22Rv1 (cell line): ENCODE data around the gene CAB39L.

ENCODE experiments used
- H3K27ac ChIP-seq: fragments of 450-650 bp; 2 replicates; pipeline ENCODE4 v1.5.1; 2017
- CTCF ChIP-seq: fragments of 450-650 bp; IDR thresholded peaks from 2 replicates; pipeline ENCODE4 v1.5.1; 2017; ENCODE audit warnings: mild to moderate bottlenecking
- ZFX ChIP-seq: fragments of 450-650 bp; IDR thresholded peaks from 2 replicates; pipeline ENCODE4 v1.6.1; 2017; ENCODE audit warnings: antibody characterized with exemption, borderline replicate concordance

The CAB39L gene

GRCh38 chr13:49314344-49314882 is 129.5 kb downstream of the CAB39L start:
- H3K27ac ChIP-seq: no peak overlapping the region
- TF ChIP-seq CTCF (no peak), ZFX (no peak)

- no peak overlapping the region for H3K27ac ChIP-seq
- no peak for TF ChIP-seq ZFX
- no peak for TF ChIP-seq CTCF
Observed at GRCh38 chr13:49311816-49312215, 132.0 kb downstream of the CAB39L start.

- TF ChIP-seq ZFX (no peak), CTCF (no peak)
- H3K27ac ChIP-seq: no peak overlapping the region
Observed at GRCh38 chr13:49310251-49310650, 133.6 kb downstream of the CAB39L start.

GRCh38 chr13:49308921-49309408 is 134.9 kb downstream of the CAB39L start:
- TF ChIP-seq CTCF (no peak), ZFX (no peak)
- H3K27ac ChIP-seq: no peak overlapping the region

- H3K27ac ChIP-seq: no peak overlapping the region
- TF ChIP-seq ZFX (no peak), CTCF (no peak)
Observed at GRCh38 chr13:49308097-49308875, 135.6 kb downstream of the CAB39L start.

GRCh38 chr13:49307365-49307764 is 136.5 kb downstream of the CAB39L start:
- no peak overlapping the region for H3K27ac ChIP-seq
- TF ChIP-seq ZFX (no peak), CTCF (no peak)

GRCh38 chr13:49305792-49306425 is 138.0 kb downstream of the CAB39L start:
- H3K27ac ChIP-seq: no peak overlapping the region
- TF ChIP-seq ZFX (no peak), CTCF (no peak)
